Neural cell (in vitro differentiated cells): ENCODE measurements around the gene EFCAB12.

ENCODE experiments used
- EP300 ChIP-seq: fragments of 450-650 bp; conservative IDR thresholded peaks from 2 replicates; pipeline ENCODE4 v1.6.1; 2014; ENCODE audit warnings: antibody characterized with exemption, mild to moderate bottlenecking, moderate library complexity; ENCODE audit not compliant: poor library complexity, severe bottlenecking
- EZH2 ChIP-seq: fragments of 200-600, 300-800 bp; shearing (Covaris generic), sonication (generic); IDR thresholded peaks from 2 replicates; pipeline ENCODE4 v1.6.1; 2014; ENCODE audit warnings: antibody characterized with exemption, low read length, borderline replicate concordance, mild to moderate bottlenecking; ENCODE audit not compliant: insufficient read depth, poor library complexity, severe bottlenecking
- MXI1 ChIP-seq: fragments of 450-650 bp; conservative IDR thresholded peaks from 2 replicates; pipeline ENCODE4 v1.6.1; 2014; ENCODE audit warnings: antibody characterized with exemption, mild to moderate bottlenecking; ENCODE audit not compliant: poor library complexity, severe bottlenecking
- POLR2AphosphoS5 ChIP-seq: IDR thresholded peaks from 2 replicates; pipeline ENCODE4 v1.6.1; 2012
- RAD21 ChIP-seq: fragments of 450-650 bp; conservative IDR thresholded peaks from 2 replicates; pipeline ENCODE4 v1.6.1; 2014; ENCODE audit warnings: antibody characterized with exemption, mild to moderate bottlenecking, moderate library complexity
- REST ChIP-seq: IDR thresholded peaks from 2 replicates; pipeline ENCODE4 v1.6.1; 2012; ENCODE audit warnings: borderline replicate concordance
- SMC3 ChIP-seq: fragments of 450-650 bp; conservative IDR thresholded peaks from 2 replicates; pipeline ENCODE4 v1.6.1; 2014; ENCODE audit warnings: antibody characterized with exemption, mild to moderate bottlenecking, moderate library complexity; ENCODE audit not compliant: poor library complexity
- TAF1 ChIP-seq: IDR thresholded peaks from 2 replicates; pipeline ENCODE4 v1.6.1; 2012; ENCODE audit warnings: low read depth
- TF ChIP-seq, protein P1 (sequence below): fragments of 450-650 bp; IDR thresholded peaks from 2 replicates; pipeline ENCODE4 v1.5.1; 2014; ENCODE audit warnings: antibody characterized with exemption, mild to moderate bottlenecking, moderate library complexity; ENCODE audit not compliant: poor library complexity, severe bottlenecking

GRCh38 chr3:129415830-129416229 is 12.6 kb downstream of the EFCAB12 start:
- TF ChIP-seq, protein P1, sequence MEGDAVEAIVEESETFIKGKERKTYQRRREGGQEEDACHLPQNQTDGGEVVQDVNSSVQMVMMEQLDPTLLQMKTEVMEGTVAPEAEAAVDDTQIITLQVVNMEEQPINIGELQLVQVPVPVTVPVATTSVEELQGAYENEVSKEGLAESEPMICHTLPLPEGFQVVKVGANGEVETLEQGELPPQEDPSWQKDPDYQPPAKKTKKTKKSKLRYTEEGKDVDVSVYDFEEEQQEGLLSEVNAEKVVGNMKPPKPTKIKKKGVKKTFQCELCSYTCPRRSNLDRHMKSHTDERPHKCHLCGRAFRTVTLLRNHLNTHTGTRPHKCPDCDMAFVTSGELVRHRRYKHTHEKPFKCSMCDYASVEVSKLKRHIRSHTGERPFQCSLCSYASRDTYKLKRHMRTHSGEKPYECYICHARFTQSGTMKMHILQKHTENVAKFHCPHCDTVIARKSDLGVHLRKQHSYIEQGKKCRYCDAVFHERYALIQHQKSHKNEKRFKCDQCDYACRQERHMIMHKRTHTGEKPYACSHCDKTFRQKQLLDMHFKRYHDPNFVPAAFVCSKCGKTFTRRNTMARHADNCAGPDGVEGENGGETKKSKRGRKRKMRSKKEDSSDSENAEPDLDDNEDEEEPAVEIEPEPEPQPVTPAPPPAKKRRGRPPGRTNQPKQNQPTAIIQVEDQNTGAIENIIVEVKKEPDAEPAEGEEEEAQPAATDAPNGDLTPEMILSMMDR, result no peak
- TF ChIP-seq POLR2AphosphoS5, result no peak
- TF ChIP-seq EZH2, result no peak
- no peak for TF ChIP-seq EP300
- TF ChIP-seq RAD21, result no peak
- no peak for TF ChIP-seq REST
- TF ChIP-seq MXI1, result no peak
- no peak for TF ChIP-seq SMC3
- TF ChIP-seq TAF1, result no peak
